Astrocyte (in vitro differentiated cells and primary cell): ENCODE data around the gene GSE1. TPM values are rescaled to one million over a fixed set of nuclear protein-coding genes. Genes with fewer than 3 reads are reported as not detected.

Experiments used
- DNase-seq: peaks from one replicate; pipeline ENCODE4 v3.0.0-alpha.2; 2010; ENCODE audit warnings: low read depth
- FAIRE-seq: peaks from 2 replicates; lab custom pipeline; 2011; peaks lifted over from hg19 to GRCh38; lab: Jason Lieb, UNC
- H2AFZ ChIP-seq: 2 replicates; pipeline ENCODE4 v1.6.0; 2012; ENCODE audit warnings: low read depth, low read length, inconsistent platforms
- H3K27ac ChIP-seq: 2 replicates; pipeline ENCODE4 v1.5.1; 2011; ENCODE audit warnings: low read depth, low read length, inconsistent platforms
- H3K27me3 ChIP-seq: 2 replicates; pipeline ENCODE4 v1.6.0; 2011; ENCODE audit warnings: low read length, inconsistent platforms; ENCODE audit not compliant: insufficient read depth
- H3K36me3 ChIP-seq: 2 replicates; pipeline ENCODE4 v1.5.1; 2011; ENCODE audit warnings: low read length, inconsistent platforms; ENCODE audit not compliant: insufficient read depth
- H3K4me1 ChIP-seq: 2 replicates; pipeline ENCODE4 v1.5.1; 2011; ENCODE audit warnings: low read length, inconsistent platforms; ENCODE audit not compliant: insufficient read depth
- H3K4me2 ChIP-seq: 2 replicates; pipeline ENCODE4 v1.6.0; 2012; ENCODE audit warnings: low read length, inconsistent platforms
- H3K4me3 ChIP-seq: 2 replicates; pipeline ENCODE4 v1.5.1; 2011; ENCODE audit warnings: low read depth, mild to moderate bottlenecking, low read length, inconsistent platforms; ENCODE audit not compliant: insufficient read depth
- H3K79me2 ChIP-seq: 2 replicates; pipeline ENCODE4 v1.6.0; 2012; ENCODE audit warnings: mild to moderate bottlenecking, low read length, inconsistent platforms; ENCODE audit not compliant: insufficient read depth
- H3K9ac ChIP-seq: 2 replicates; pipeline ENCODE4 v1.6.0; 2012; ENCODE audit warnings: mild to moderate bottlenecking, low read length, inconsistent platforms
- H3K9me3 ChIP-seq: 2 replicates; pipeline ENCODE4 v1.5.1; 2012; ENCODE audit warnings: low read depth, mild to moderate bottlenecking, low read length, inconsistent platforms; ENCODE audit not compliant: insufficient read depth
- H4K20me1 ChIP-seq: 2 replicates; pipeline ENCODE4 v1.6.0; 2012; ENCODE audit warnings: low read length, inconsistent platforms; ENCODE audit not compliant: insufficient read depth
- H3K27ac Mint-ChIP-seq: one replicate; pipeline ENCODE4 v1.8.0; 2021; ENCODE audit warnings: mild to moderate bottlenecking, mixed read lengths; ENCODE audit not compliant: unreplicated experiment
- H3K27me3 Mint-ChIP-seq: one replicate; pipeline ENCODE4 v1.8.0; 2021; ENCODE audit warnings: low read depth, mixed read lengths; ENCODE audit not compliant: unreplicated experiment
- H3K36me3 Mint-ChIP-seq: one replicate; pipeline ENCODE4 v1.8.0; 2021; ENCODE audit warnings: low read depth, mixed read lengths; ENCODE audit not compliant: unreplicated experiment
- H3K4me1 Mint-ChIP-seq: one replicate; pipeline ENCODE4 v1.8.0; 2021; ENCODE audit warnings: low read depth, mixed read lengths; ENCODE audit not compliant: unreplicated experiment
- H3K4me3 Mint-ChIP-seq: one replicate; pipeline ENCODE4 v1.8.0; 2021; ENCODE audit warnings: mild to moderate bottlenecking, moderate library complexity, mixed read lengths; ENCODE audit not compliant: unreplicated experiment
- H3K9me3 Mint-ChIP-seq: one replicate; pipeline ENCODE4 v1.8.0; 2021; ENCODE audit warnings: mild to moderate bottlenecking, mixed read lengths; ENCODE audit not compliant: unreplicated experiment
- CTCF ChIP-seq: IDR thresholded peaks from 2 replicates; pipeline ENCODE4 v1.5.1; 2011; ENCODE audit warnings: low read depth, mild to moderate bottlenecking, inconsistent platforms, low read length, moderate library complexity; ENCODE audit not compliant: insufficient read depth
- EZH2 ChIP-seq: IDR thresholded peaks from 2 replicates; pipeline ENCODE4 v1.6.1; 2012; ENCODE audit warnings: mild to moderate bottlenecking, low read length, inconsistent platforms; ENCODE audit not compliant: insufficient read depth
- total RNA-seq: library from RNA; stranded (reverse); gene quantifications from 2 replicates; pipeline ENCODE4 v1.2.1, GENCODE V29; 2021

The GSE1 gene
- total RNA-seq, 1 donor from 2014 or later: 35.0 TPM

GRCh38 chr16:85588562-85589503 lies 24.3 kb upstream of the GSE1 start:
- no peak overlapping the region for H3K27ac Mint-ChIP-seq
- no peak for FAIRE-seq

GRCh38 chr16:85589688-85590505 lies 23.2 kb upstream of the GSE1 start:
- H3K4me1 Mint-ChIP-seq: peaks cover 5% of the 10 kb centered on the region
- H3K4me1 ChIP-seq: peaks cover 8% of the 10 kb centered on the region

More at GRCh38 chr16:85588562-85589503, 24.3 kb upstream of the GSE1 start:
- no peaks in the 10 kb centered on the region for H3K27me3 ChIP-seq
- H3K9ac ChIP-seq: no peak overlapping the region
- H3K27ac ChIP-seq: no peak overlapping the region
- Mint-ChIP-seq H3K27me3 (peaks cover 2% of the 10 kb centered on the region), H3K4me1 (peaks cover 11% of the 10 kb centered on the region), H3K36me3 (no peaks in the 10 kb centered on the region), H3K4me3 (no peak overlapping the region), H3K9me3 (no peaks in the 10 kb centered on the region)
- H3K4me3 ChIP-seq: no peak overlapping the region
- DNase-seq: no peak
- H2AFZ ChIP-seq: no peak overlapping the region
- H4K20me1 ChIP-seq: peaks cover 93% of the 10 kb centered on the region
- TF ChIP-seq CTCF: no peak
- no peak for TF ChIP-seq EZH2
- H3K4me1 ChIP-seq: peaks cover 14% of the 10 kb centered on the region
- no peak overlapping the region for H3K4me2 ChIP-seq
- no peaks in the 10 kb centered on the region for H3K36me3 ChIP-seq
- no peaks in the 10 kb centered on the region for H3K9me3 ChIP-seq
- H3K79me2 ChIP-seq: peaks cover 6% of the 10 kb centered on the region

More at GRCh38 chr16:85589688-85590505, 23.2 kb upstream of the GSE1 start:
- DNase-seq: no peak
- Histone ChIP-seq H3K36me3 (no peaks in the 10 kb centered on the region), H3K27ac (no peak overlapping the region), H3K79me2 (peaks cover 6% of the 10 kb centered on the region), H3K9ac (no peak overlapping the region), H3K4me2 (no peak overlapping the region), H3K9me3 (no peaks in the 10 kb centered on the region), H3K4me3 (no peak overlapping the region), H2AFZ (no peak overlapping the region), H4K20me1 (peaks cover 96% of the 10 kb centered on the region), H3K27me3 (no peaks in the 10 kb centered on the region)
- no peaks in the 10 kb centered on the region for H3K9me3 Mint-ChIP-seq
- no peak overlapping the region for H3K27ac Mint-ChIP-seq
- no peaks in the 10 kb centered on the region for H3K36me3 Mint-ChIP-seq
- H3K27me3 Mint-ChIP-seq: peaks cover 2% of the 10 kb centered on the region
- H3K4me3 Mint-ChIP-seq: no peak overlapping the region
- FAIRE-seq: peak; percentile 72
- no peak for TF ChIP-seq CTCF
- no peak for TF ChIP-seq EZH2
